NCI-H446 treated with DMSO at 0.1 percent for 48 hours (cell line): ENCODE results near the gene MAP2K2.

Experiments used
- DNase-seq: peaks from one replicate; lab custom pipeline; 2025; lab: John Stamatoyannopoulos, UW

MAP2K2 gene

GRCh38 chr19:4043966-4044715 is 79.8 kb downstream of the MAP2K2 start:
- DNase-seq, result no peak

- no peak for DNase-seq
These were observed 80.5 kb downstream of the MAP2K2 start for GRCh38 chr19:4043401-4043800.

- DNase-seq, result no peak
These were observed 81.2 kb downstream of the MAP2K2 start for GRCh38 chr19:4042731-4043082.

GRCh38 chr19:4042064-4042730 is 81.7 kb downstream of the MAP2K2 start:
- DNase-seq, result no peak
